Daoy (cell line): ENCODE data around the gene RASSF8. TPM values are rescaled to one million over a fixed set of nuclear protein-coding genes. Genes with fewer than 3 reads are reported as not detected.
A peak's percentile ranks its signal among the peaks of the same experiment; 100 is the strongest.

ENCODE experiments used
- DNase-seq: peaks from one replicate; pipeline ENCODE4 v3.0.0-alpha.2; 2015; ENCODE audit warnings: low read depth
- total RNA-seq: library from RNA; depleted of rRNA; stranded (reverse); fragments of >200 nt; shearing (Covaris generic); gene quantifications from 2 replicates; pipeline ENCODE4 v1.2.3, GENCODE V29; 2014

RASSF8 gene
- total RNA-seq, 1 experiment from 2014 or later: 24.9 TPM

DNA sequence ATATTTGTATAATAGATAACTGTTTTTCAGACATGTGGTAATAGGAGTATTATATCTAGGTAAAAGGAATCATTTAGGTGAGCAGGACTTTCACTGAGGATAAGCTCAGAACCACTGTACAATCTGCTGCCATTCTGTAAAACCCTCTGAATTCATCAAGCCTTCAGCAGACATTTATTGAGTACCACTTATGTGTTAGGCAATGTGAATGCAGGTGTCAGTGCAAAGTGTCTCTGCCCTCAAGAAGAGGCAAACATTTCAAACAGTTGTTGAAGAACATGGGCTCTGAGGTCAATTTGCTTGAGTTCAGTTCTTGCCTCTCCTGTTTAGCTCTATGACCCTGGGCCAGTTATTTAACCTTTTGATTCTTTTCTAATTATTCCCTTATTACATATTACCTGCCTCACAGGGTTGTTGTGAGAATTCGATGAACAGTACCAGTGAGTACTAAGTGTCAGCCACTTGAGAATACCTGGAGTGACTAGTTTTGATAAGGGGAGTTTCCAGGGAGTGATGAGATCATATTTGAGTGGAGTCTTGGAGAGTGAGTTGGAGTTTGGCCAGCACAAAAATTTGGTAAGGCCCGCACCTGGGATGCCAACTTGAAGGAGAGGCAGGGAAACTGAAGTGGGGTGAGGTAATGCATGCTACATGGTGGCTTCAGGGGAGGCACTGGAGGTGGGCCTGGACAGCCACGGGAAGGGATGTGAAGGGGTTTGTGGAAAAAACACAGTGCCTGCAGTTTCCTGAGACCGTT, 33.7 kb downstream of the RASSF8 start:
- DNase-seq: peak; percentile 73

GRCh38 chr12:25993901-25994651, 35.6 kb downstream of the RASSF8 start:
- DNase-seq: peak; percentile 81

DNA sequence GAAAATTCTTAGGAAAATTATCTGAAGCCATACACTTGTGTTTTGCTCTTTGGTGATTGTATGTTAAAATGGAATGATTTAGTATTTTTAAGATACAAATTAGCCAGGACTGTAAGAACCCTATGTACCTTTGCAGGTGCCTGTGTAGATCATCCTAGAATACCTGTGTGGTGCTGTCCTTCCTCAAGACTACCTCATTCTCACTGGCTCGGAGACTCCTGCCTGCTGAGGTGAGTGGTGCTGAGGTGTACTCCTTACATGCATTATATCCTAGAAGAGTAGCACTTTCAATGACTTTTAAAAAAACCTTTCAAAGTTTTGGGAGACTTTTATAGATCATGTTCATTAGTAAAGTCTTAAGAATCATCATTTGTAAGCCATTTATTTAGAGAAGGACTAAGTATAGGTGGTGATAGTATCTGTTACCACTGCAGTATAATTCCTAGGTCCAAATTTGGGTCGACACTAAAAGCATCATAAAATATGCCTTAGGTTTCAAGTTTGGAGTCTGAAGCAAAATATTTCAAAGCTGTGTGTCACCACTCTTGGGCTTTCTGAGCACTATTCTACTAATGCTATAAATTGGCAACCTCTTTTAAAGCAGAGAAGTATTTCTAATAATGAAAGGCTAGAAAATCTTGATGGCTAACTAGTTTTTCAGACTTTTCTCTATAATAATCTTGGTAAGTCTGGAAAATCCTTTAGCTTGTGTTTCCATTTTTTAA, 36.6 kb downstream of the RASSF8 start:
- DNase-seq: no peak

DNA sequence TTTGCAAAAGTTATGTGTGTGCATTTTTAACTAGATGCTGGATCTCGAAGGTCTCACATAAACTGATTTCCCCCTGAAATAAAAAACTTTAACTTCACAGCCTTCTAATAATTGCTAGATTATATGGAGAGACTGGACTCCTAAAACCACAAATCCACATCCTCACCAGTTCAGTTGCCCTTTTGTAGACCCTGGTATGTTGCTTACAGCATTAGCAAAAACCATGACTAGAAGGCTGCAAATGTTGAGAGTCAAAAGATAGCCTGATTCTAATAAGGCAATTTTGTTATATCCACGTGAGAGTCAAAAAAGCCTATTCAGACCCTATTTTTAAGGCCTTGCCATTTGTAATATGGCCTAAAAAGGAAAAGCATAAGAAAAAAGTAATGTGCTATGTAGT, 37.4 kb downstream of the RASSF8 start:
- DNase-seq: no peak

- no peak for DNase-seq
Measured at GRCh38 chr12:25996677-25997076, 38.2 kb downstream of the RASSF8 start.

- peak; percentile 82 for DNase-seq
Measured at GRCh38 chr12:25997201-25997963, 38.9 kb downstream of the RASSF8 start.

DNA sequence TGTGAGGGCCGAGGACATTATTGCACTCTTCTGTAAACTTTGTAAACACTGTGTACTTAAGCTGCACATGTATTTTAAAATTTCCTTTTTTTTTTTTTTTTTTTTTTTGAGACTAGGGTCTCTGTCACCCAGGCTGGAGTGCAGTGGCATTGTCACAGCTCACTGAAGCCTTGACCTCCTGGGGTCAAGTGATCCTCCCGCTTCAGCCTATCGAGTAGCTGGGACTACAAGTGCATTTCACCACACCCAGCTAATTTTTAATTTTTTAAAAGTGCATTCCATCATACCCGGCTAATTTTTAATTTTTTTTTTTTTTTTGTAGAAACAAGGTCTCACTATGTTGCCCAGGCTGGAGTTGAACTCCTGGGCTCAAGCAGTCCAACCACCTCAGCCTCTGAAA, 42.4 kb downstream of the RASSF8 start:
- no peak for DNase-seq

GRCh38 chr12:26001530-26001929, 43.0 kb downstream of the RASSF8 start:
- no peak for DNase-seq

DNA sequence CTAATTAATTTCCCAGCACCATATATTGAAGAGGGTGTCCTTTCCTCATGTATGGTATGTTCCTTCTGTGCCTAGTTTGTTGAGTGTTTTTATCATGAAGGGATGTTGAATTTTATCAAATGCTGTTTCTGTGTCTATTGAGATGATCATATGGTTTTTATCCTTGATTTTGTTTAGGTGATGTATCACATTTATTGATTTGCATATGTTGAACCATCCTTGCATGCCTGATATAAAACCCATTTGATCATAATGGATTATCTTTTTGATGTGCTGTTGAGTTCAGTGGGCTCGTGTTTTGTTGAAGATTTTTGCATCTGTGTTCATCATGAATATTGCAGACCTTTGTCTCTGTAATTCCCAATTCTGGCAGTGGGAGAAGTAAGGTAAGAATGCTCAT, 44.6 kb downstream of the RASSF8 start:
- DNase-seq: no peak

DNA sequence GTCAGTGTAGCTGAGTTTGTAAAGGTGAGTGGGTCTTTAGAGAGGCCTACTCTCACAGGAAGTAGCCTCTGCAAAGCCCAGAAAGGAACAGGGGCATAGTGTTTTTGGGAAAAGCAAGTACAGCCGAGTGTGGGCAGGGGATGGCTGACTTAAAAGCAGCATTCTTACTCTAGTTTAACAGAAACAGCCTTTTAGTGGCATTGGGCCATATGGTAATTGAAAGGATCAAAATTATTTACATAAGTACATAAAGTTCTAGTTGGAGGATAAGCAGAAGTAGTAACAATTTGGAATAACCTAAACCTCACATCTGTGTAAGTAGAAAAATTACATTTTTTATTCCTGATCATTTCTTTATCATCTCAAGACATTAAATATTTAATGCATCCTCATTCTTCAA, 49.1 kb downstream of the RASSF8 start:
- no peak for DNase-seq

DNA sequence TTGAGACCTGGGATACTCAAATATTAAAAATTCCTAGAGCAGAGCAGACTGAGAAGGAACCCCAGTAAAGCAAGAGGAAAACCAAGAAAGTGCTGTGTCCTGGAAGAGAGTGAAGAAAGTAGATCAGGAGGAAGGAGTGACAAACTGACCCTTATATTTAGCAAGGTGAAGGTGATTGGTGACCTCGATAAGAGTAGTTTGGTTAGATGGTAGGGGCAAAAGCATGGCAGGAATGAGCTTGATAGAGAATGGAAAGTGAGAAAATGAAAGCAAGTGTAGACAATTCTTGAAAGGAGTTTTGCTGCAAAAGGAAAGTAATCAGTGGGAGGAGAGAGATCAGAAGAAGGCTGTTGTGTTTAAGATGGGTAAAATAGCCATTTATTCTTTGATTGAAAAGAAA, 51.1 kb downstream of the RASSF8 start:
- no peak for DNase-seq

DNA sequence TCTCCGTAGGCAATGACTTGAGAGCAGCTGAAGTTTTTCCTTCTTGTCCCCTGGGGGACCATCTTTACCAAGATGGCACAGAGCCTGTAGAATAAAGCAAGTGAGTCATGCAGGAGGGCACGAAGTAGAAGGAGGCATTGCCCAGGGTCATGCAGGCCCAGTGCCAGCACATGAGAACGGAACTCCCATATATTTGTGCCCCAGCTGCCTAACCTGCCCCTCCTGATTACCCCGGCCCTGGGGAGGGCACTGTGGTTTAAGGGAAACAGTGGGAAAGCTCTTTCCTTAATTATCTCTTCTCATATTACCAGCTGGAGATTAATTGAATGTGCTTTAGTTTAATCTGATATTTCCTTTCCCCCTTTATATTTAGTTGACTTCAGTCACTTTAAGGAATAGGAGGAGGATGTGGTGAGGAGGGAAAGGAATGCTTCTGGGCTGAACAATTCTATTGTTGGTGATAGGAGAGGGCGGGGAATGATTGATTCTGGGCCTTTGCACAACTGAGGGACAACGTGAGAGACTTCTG, 51.9 kb downstream of the RASSF8 start:
- peak; percentile 88 for DNase-seq

- DNase-seq: no peak
Measured at GRCh38 chr12:26011099-26011498, 52.6 kb downstream of the RASSF8 start.

GRCh38 chr12:26014085-26014484, 55.6 kb downstream of the RASSF8 start:
- DNase-seq: no peak

DNA sequence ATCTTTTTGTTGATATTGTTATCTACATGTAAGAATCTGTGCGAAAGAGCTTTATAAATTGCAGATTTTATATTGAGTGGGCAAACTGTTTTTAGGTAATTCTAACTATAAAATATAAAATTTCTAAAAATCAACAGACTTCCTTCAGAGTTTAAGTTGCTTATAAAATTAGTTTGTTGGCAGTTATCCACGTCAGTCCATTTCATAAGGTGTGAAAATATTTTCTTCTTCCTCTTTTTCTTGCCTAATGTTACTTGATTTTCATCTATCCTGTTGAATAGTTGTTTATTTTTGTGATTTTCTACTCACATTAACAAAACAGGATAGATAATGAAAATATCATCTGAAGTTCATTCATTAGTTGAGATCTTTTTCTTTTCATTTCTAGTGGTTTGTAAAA, 58.0 kb downstream of the RASSF8 start:
- no peak for DNase-seq

DNA sequence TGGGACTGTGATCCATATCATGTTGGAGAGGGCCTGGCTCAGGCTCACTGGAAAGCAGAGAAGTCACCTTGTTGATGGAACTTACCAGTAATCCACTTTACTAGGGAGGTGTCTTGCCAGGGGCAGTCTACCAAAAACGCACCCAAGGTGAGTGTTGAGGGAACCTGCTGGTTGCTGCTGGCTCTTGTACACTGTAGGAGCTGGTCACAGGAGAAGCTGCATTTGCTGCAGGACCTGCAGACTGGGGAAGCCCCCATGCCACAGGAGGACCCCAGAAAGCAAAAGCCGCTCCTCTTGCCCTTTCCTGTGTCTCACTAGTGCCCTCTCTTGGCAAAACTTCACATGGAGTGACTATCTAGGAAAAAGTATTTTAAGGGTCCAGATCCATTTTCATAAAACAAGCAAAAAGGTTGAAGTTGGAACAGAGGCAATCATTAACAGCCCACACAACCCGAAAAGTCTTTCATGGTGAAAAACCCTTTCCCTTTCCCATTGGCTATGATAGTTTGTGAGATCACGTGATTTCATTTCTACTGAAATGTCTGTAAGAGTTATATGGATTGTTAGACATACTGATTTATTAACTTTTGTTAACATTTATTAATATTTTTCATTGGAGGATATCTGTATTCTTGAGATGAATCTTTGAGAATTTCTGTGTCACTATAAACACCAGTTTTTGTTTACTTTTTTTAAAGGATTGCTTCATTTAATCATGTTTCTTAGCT, 59.2 kb downstream of the RASSF8 start:
- peak; percentile 60 for DNase-seq

GRCh38 chr12:26018926-26019325, 60.4 kb downstream of the RASSF8 start:
- DNase-seq: no peak

DNA sequence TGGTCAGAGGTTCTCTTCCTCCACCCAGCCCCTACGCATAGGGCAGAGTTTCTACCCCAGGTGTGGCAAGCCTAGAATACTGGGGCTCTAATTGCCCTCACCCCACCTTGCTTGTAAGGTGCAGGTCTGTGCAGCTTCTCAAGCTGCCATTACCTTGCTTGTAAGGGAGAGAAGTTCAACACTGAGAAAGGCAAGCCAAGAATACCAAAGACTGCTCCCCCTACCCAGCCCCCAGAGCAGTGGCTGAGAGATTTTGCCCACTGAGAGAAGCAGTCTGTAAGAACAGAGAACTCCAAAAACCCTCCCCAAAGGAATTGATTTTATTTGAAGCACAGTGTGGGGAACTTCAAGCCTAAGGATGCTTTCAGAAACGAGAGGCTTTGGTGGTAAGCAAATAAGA, 63.1 kb downstream of the RASSF8 start:
- no peak for DNase-seq

DNA sequence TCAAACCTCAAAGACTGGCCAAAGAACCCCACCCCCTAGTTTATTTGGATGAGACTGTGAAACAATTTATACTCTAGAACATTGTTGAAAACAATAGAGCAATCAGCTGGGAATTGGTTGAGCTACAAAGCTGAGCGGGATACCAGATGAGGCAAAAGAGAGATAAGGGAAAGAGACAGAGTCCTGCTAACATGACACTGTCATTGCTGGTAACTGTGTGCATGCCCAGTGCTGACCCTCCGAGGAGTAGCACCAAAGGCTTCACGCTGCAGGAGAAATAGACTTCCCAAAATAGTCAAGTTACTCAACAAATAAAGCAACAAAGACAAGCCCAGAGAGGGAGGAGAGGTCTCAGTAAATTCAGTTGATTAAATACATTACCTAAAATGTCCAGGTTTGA, 63.6 kb downstream of the RASSF8 start:
- no peak for DNase-seq

GRCh38 chr12:26026713-26027112, 68.2 kb downstream of the RASSF8 start:
- no peak for DNase-seq

GRCh38 chr12:26027401-26027800, 68.9 kb downstream of the RASSF8 start:
- no peak for DNase-seq
